Neuronal stem cell (in vitro differentiated cells): ENCODE data around the gene ISYNA1.
A peak's percentile ranks its signal among the peaks of the same experiment; 100 is the strongest.

Source experiments
- DNase-seq: peaks from one replicate; pipeline ENCODE4 v3.0.0-alpha.2; 2013; ENCODE audit warnings: low spot score
- H2AFZ ChIP-seq: one replicate; pipeline ENCODE4 v1.6.1; 2013; ENCODE audit warnings: mild to moderate bottlenecking, low read length, inconsistent platforms
- H2AK5ac ChIP-seq: 2 replicates; pipeline ENCODE4 v1.6.1; 2013; ENCODE audit warnings: low read depth, mild to moderate bottlenecking, inconsistent platforms, low read length, moderate library complexity, mixed read lengths
- H2BK120ac ChIP-seq: 2 replicates; pipeline ENCODE4 v1.6.1; 2013; ENCODE audit warnings: low read depth, mild to moderate bottlenecking, inconsistent platforms, low read length, moderate library complexity, mixed read lengths
- H2BK12ac ChIP-seq: one replicate; pipeline ENCODE4 v1.6.1; 2013; ENCODE audit warnings: low read length, inconsistent platforms
- H2BK15ac ChIP-seq: 2 replicates; pipeline ENCODE4 v1.6.1; 2013; ENCODE audit warnings: mild to moderate bottlenecking, low read length, inconsistent platforms, mixed read lengths
- H2BK5ac ChIP-seq: one replicate; pipeline ENCODE4 v1.6.1; 2013; ENCODE audit warnings: inconsistent platforms, mild to moderate bottlenecking, low read length, moderate library complexity
- H3K14ac ChIP-seq: one replicate; pipeline ENCODE4 v1.6.1; 2013; ENCODE audit warnings: low read length, inconsistent platforms
- H3K18ac ChIP-seq: 2 replicates; pipeline ENCODE4 v1.6.1; 2013; ENCODE audit warnings: low read length, inconsistent platforms
- H3K23ac ChIP-seq: 2 replicates; pipeline ENCODE4 v1.6.1; 2013; ENCODE audit warnings: low read depth, mild to moderate bottlenecking, mixed read lengths, low read length, inconsistent platforms; ENCODE audit not compliant: poor library complexity
- H3K27ac ChIP-seq: replicated peaks from 3 replicates; pipeline ENCODE4 v1.5.1; 2013; ENCODE audit warnings: low read length, inconsistent platforms
- H3K27me3 ChIP-seq, 3 experiments: 2 replicates each; pipeline ENCODE4 v1.6.1; 2013; ENCODE audit warnings: low read length in 3 of 3, mild to moderate bottlenecking in 2 of 3, inconsistent platforms in 1 of 3, low read depth in 1 of 3, mixed read lengths in 1 of 3, moderate library complexity in 1 of 3; ENCODE audit not compliant: control insufficient read depth in 3 of 3, insufficient read depth in 3 of 3
- H3K36me3 ChIP-seq, 2 donors: replicated peaks in 1 of 2; 2 replicates each; pipeline ENCODE4 v1.6.1; 2013; ENCODE audit warnings: low read length in 2 of 2; ENCODE audit not compliant: control insufficient read depth in 2 of 2, insufficient read depth in 2 of 2
- H3K4ac ChIP-seq: 2 replicates; pipeline ENCODE4 v1.6.1; 2013; ENCODE audit warnings: inconsistent platforms, mild to moderate bottlenecking, low read length, moderate library complexity
- H3K4me1 ChIP-seq, 2 donors: 1 replicate in 1 of 2; 2 replicates in 1 of 2; pipeline ENCODE4 v1.6.1; 2013; ENCODE audit warnings: low read length in 2 of 2, low read depth in 1 of 2; ENCODE audit not compliant: control insufficient read depth in 2 of 2, insufficient read depth in 1 of 2
- H3K4me2 ChIP-seq: one replicate; pipeline ENCODE4 v1.6.1; 2013; ENCODE audit warnings: mild to moderate bottlenecking, low read length, inconsistent platforms; ENCODE audit not compliant: insufficient read depth, poor library complexity, severe bottlenecking
- H3K4me3 ChIP-seq, 2 donors: 2 replicates each; pipeline ENCODE4 v1.5.1; 2013; ENCODE audit warnings: low read length in 2 of 2, mild to moderate bottlenecking in 2 of 2, inconsistent platforms in 1 of 2, moderate library complexity in 1 of 2
- H3K79me1 ChIP-seq: one replicate; pipeline ENCODE4 v1.6.1; 2013; ENCODE audit warnings: low read depth, mild to moderate bottlenecking, inconsistent platforms, low read length, moderate library complexity
- H3K9ac ChIP-seq: one replicate; pipeline ENCODE4 v1.6.1; 2013; ENCODE audit warnings: mild to moderate bottlenecking, low read depth, low read length, inconsistent platforms; ENCODE audit not compliant: poor library complexity
- H3K9me3 ChIP-seq, 2 donors: replicated peaks in 1 of 2; 2 replicates each; pipeline versions ENCODE3 to v1.6.1; 2013; ENCODE audit warnings: low read length in 2 of 2, mild to moderate bottlenecking in 2 of 2, inconsistent platforms in 1 of 2, low read depth in 1 of 2, mixed read lengths in 1 of 2, moderate library complexity in 1 of 2; ENCODE audit not compliant: control insufficient read depth in 2 of 2, insufficient read depth in 1 of 2
- H4K8ac ChIP-seq: one replicate; pipeline ENCODE4 v1.6.1; 2013; ENCODE audit warnings: low read depth, mild to moderate bottlenecking, inconsistent platforms, low read length, moderate library complexity
- H4K91ac ChIP-seq: one replicate; pipeline ENCODE4 v1.6.1; 2013; ENCODE audit warnings: low read length, low read depth, mild to moderate bottlenecking, inconsistent platforms; ENCODE audit not compliant: poor library complexity
- WGBS, 2 donors: extraction: QIAGEN DNeasy Blood & Tissue Kit; methylation state at CpG; one replicate each; pipeline ENCODE4 v1.1.7; 2013; ENCODE audit warnings: missing lambda C conversion rate in 2 of 2, mixed read lengths in 1 of 2; ENCODE audit not compliant: insufficient read length in 2 of 2, insufficient replicate concordance in 1 of 2; ENCODE audit errors: extremely low coverage in 2 of 2; 5-methylcytosine and 5-hydroxymethylcytosine counted together

The ISYNA1 gene

GRCh38 chr19:18418029-18418482 lies 19.9 kb downstream of the ISYNA1 start:
- Histone ChIP-seq H3K14ac (no peak overlapping the region), H3K4me1 (peaks cover 27 to 60% of the 10 kb centered on the region in 2 donors), H3K9ac (peak overlapping the region; percentile 82), H3K4me3 (peak overlapping the region; percentile 40 to 69), H3K9me3 (peaks cover 0 to 2% of the 10 kb centered on the region in 2 donors), H2BK120ac (peak overlapping the region; percentile 29), H3K27me3 (peaks cover 0 to 20% (median 0%) of the 10 kb centered on the region in 3 experiments), H2AK5ac (peak overlapping the region; percentile 91), H3K18ac (peak overlapping the region; percentile 98), H2BK15ac (peak overlapping the region; percentile 92), H2BK5ac (peak overlapping the region; percentile 89), H3K4me2 (peak overlapping the region; percentile 58), H3K36me3 (peaks cover 0 to 9% of the 10 kb centered on the region in 2 donors), H4K91ac (peak overlapping the region; percentile 56), H2BK12ac (peak overlapping the region; percentile 100), H3K27ac (no peak overlapping the region), H4K8ac (no peak overlapping the region), H3K23ac (peak overlapping the region; percentile 94), H3K4ac (peak overlapping the region; percentile 69), H2AFZ (peak overlapping the region; percentile 88), H3K79me1 (peaks cover 7% of the 10 kb centered on the region)
- no CpG with 5 or more reads among the region's 30 CpGs for WGBS, 2 donors
- no peak for DNase-seq

- H3K79me1 ChIP-seq, result peaks cover 7% of the 10 kb centered on the region
- peak overlapping the region; percentile 82 for H3K9ac ChIP-seq
- peak overlapping the region; percentile 69 for H3K4ac ChIP-seq
- no peak overlapping the region for H3K14ac ChIP-seq
- H3K27me3 ChIP-seq, result peaks cover 0 to 20% (median 0%) of the 10 kb centered on the region in 3 experiments
- H3K9me3 ChIP-seq, result peaks cover 0 to 2% of the 10 kb centered on the region in 2 donors
- peak overlapping the region; percentile 98 for H3K18ac ChIP-seq
- H2AK5ac ChIP-seq, result peak overlapping the region; percentile 100
- H3K27ac ChIP-seq, result peak overlapping the region; percentile 50
- no peak overlapping the region for H4K8ac ChIP-seq
- H2AFZ ChIP-seq, result peak overlapping the region; percentile 88
- peak overlapping the region; percentile 98 for H2BK15ac ChIP-seq
- H2BK12ac ChIP-seq, result peak overlapping the region; percentile 100
- H3K23ac ChIP-seq, result peak overlapping the region; percentile 94
- peak overlapping the region; percentile 89 for H2BK5ac ChIP-seq
- WGBS, 2 donors, result no CpG with 5 or more reads among the region's 53 CpGs
- peak overlapping the region; percentile 43 to 69 for H3K4me3 ChIP-seq
- peaks cover 27 to 56% of the 10 kb centered on the region in 2 donors for H3K4me1 ChIP-seq
- peak overlapping the region; percentile 38 for H4K91ac ChIP-seq
- DNase-seq, result peak; percentile 67
- H2BK120ac ChIP-seq, result peak overlapping the region; percentile 29
- H3K36me3 ChIP-seq, result peaks cover 0 to 3% of the 10 kb centered on the region in 2 donors
- H3K4me2 ChIP-seq, result peak overlapping the region; percentile 60
Observed at GRCh38 chr19:18417250-18418028, 20.5 kb downstream of the ISYNA1 start.

- Histone ChIP-seq H3K18ac (peak overlapping the region; percentile 86), H2BK15ac (peak overlapping the region; percentile 98), H2BK12ac (no peak overlapping the region), H2BK5ac (peak overlapping the region; percentile 89), H3K36me3 (no peaks in the 10 kb centered on the region), H3K79me1 (peaks cover 7% of the 10 kb centered on the region), H2BK120ac (peak overlapping the region; percentile 18), H3K27me3 (peaks cover 0 to 20% (median 0%) of the 10 kb centered on the region in 3 experiments), H3K4me1 (peaks cover 27 to 56% of the 10 kb centered on the region in 2 donors), H3K23ac (peak overlapping the region; percentile 80), H4K91ac (no peak overlapping the region), H3K9me3 (peaks cover 0 to 2% of the 10 kb centered on the region in 2 donors), H2AFZ (peak overlapping the region; percentile 88), H3K4ac (peak overlapping the region; percentile 26), H3K4me3 (peak overlapping the region; percentile 43 to 67), H3K4me2 (peak overlapping the region; percentile 72), H3K9ac (no peak overlapping the region), H3K14ac (no peak overlapping the region), H3K27ac (peak overlapping the region; percentile 75), H2AK5ac (peak overlapping the region; percentile 100), H4K8ac (no peak overlapping the region)
- DNase-seq, result peak; percentile 77
- WGBS, 2 donors, result no CpG with 5 or more reads among the region's 44 CpGs
Observed at GRCh38 chr19:18416778-18417249, 21.1 kb downstream of the ISYNA1 start.
